Measurements from ENCODE around the gene FERMT1.
A peak's percentile ranks its signal among the peaks of the same experiment; 100 is the strongest.

The FERMT1 gene

GRCh38 chr20:6164421-6165341 is 41.9 kb upstream of the FERMT1 start:
- ATAC-seq (ENCODE audit: insufficient read depth, low read depth) (no peak), DNase-seq (no peak)
- H3K27ac ChIP-seq (ENCODE audit: low read length): no peak overlapping the region
- no peaks in the 10 kb centered on the region for H4K20me1 ChIP-seq (ENCODE audit: insufficient read depth, low read length)
- TF ChIP-seq CTCF (IDR thresholded peaks at IDR 0.05; ENCODE audit: borderline replicate concordance, extremely low read depth, low read length, poor library complexity, severe bottlenecking) (no peak), EZH2 (IDR thresholded peaks at IDR 0.05; ENCODE audit: borderline replicate concordance, low read depth, low read length, severe bottlenecking) (no peak)
- no peaks in the 10 kb centered on the region for H3K9me3 ChIP-seq (ENCODE audit: insufficient read depth, low read length, severe bottlenecking)
- no peak overlapping the region for H2AFZ ChIP-seq (ENCODE audit: low read depth, low read length)
- H3K4me3 ChIP-seq (ENCODE audit: low read depth in 1 of 2, low read length in 2 of 2): no peak overlapping the region
- no peaks in the 10 kb centered on the region for H3K36me3 ChIP-seq (ENCODE audit: insufficient read depth, low read length)
- no peak overlapping the region for H3K4me2 ChIP-seq (ENCODE audit: insufficient read depth, low read length)
- H3K27me3 ChIP-seq (ENCODE audit: insufficient read depth, low read length, poor library complexity): no peaks in the 10 kb centered on the region
- no peaks in the 10 kb centered on the region for H3K79me2 ChIP-seq (ENCODE audit: insufficient read depth, low read length)
- H3K9ac ChIP-seq (ENCODE audit: low read depth, low read length): no peak overlapping the region
- H3K4me1 ChIP-seq (ENCODE audit: insufficient read depth, low read length): no peaks in the 10 kb centered on the region

GRCh38 chr20:6160736-6161135 is 37.9 kb upstream of the FERMT1 start:
- H3K79me2 ChIP-seq (ENCODE audit: insufficient read depth, low read length): no peaks in the 10 kb centered on the region
- ATAC-seq (ENCODE audit: insufficient read depth, low read depth) (no peak), DNase-seq (no peak)
- H3K27ac ChIP-seq (ENCODE audit: low read length): no peak overlapping the region
- TF ChIP-seq CTCF (IDR thresholded peaks at IDR 0.05; ENCODE audit: borderline replicate concordance, extremely low read depth, low read length, poor library complexity, severe bottlenecking): no peak
- TF ChIP-seq EZH2 (IDR thresholded peaks at IDR 0.05; ENCODE audit: borderline replicate concordance, low read depth, low read length, severe bottlenecking): no peak
- H4K20me1 ChIP-seq (ENCODE audit: insufficient read depth, low read length): no peaks in the 10 kb centered on the region
- H2AFZ ChIP-seq (ENCODE audit: low read depth, low read length): no peak overlapping the region
- peaks cover 9% of the 10 kb centered on the region for H3K9me3 ChIP-seq (ENCODE audit: insufficient read depth, low read length, severe bottlenecking)
- H3K9ac ChIP-seq (ENCODE audit: low read depth, low read length): no peak overlapping the region
- no peak overlapping the region for H3K4me3 ChIP-seq (ENCODE audit: low read depth in 1 of 2, low read length in 2 of 2)
- no peaks in the 10 kb centered on the region for H3K4me1 ChIP-seq (ENCODE audit: insufficient read depth, low read length)
- H3K36me3 ChIP-seq (ENCODE audit: insufficient read depth, low read length): no peaks in the 10 kb centered on the region
- H3K27me3 ChIP-seq (ENCODE audit: insufficient read depth, low read length, poor library complexity): no peaks in the 10 kb centered on the region
- no peak overlapping the region for H3K4me2 ChIP-seq (ENCODE audit: insufficient read depth, low read length)

- H3K27ac ChIP-seq (ENCODE audit: low read length): no peak overlapping the region
- H4K20me1 ChIP-seq (ENCODE audit: insufficient read depth, low read length): no peaks in the 10 kb centered on the region
- H3K4me3 ChIP-seq (ENCODE audit: low read depth in 1 of 2, low read length in 2 of 2): no peak overlapping the region
- TF ChIP-seq CTCF (IDR thresholded peaks at IDR 0.05; ENCODE audit: borderline replicate concordance, extremely low read depth, low read length, poor library complexity, severe bottlenecking) (peak; percentile 50), EZH2 (IDR thresholded peaks at IDR 0.05; ENCODE audit: borderline replicate concordance, low read depth, low read length, severe bottlenecking) (no peak)
- no peak overlapping the region for H3K9ac ChIP-seq (ENCODE audit: low read depth, low read length)
- H3K9me3 ChIP-seq (ENCODE audit: insufficient read depth, low read length, severe bottlenecking): peaks cover 9% of the 10 kb centered on the region
- no peaks in the 10 kb centered on the region for H3K79me2 ChIP-seq (ENCODE audit: insufficient read depth, low read length)
- H3K27me3 ChIP-seq (ENCODE audit: insufficient read depth, low read length, poor library complexity): no peaks in the 10 kb centered on the region
- ATAC-seq (ENCODE audit: insufficient read depth, low read depth) (peak; percentile 27; the same call in 1 of the 3 replicates), DNase-seq (no peak)
- no peak overlapping the region for H3K4me2 ChIP-seq (ENCODE audit: insufficient read depth, low read length)
- H2AFZ ChIP-seq (ENCODE audit: low read depth, low read length): no peak overlapping the region
- no peaks in the 10 kb centered on the region for H3K4me1 ChIP-seq (ENCODE audit: insufficient read depth, low read length)
- no peaks in the 10 kb centered on the region for H3K36me3 ChIP-seq (ENCODE audit: insufficient read depth, low read length)
These were observed 34.5 kb upstream of the FERMT1 start for GRCh38 chr20:6157345-6157744.
